Measurements from ENCODE around the gene LDB3. TPM values are rescaled to one million over a fixed set of nuclear protein-coding genes. Genes with fewer than 3 reads are reported as not detected.

Gene LDB3
- total RNA-seq, 1 donor from 2014 or later = 0.46 TPM

DNA sequence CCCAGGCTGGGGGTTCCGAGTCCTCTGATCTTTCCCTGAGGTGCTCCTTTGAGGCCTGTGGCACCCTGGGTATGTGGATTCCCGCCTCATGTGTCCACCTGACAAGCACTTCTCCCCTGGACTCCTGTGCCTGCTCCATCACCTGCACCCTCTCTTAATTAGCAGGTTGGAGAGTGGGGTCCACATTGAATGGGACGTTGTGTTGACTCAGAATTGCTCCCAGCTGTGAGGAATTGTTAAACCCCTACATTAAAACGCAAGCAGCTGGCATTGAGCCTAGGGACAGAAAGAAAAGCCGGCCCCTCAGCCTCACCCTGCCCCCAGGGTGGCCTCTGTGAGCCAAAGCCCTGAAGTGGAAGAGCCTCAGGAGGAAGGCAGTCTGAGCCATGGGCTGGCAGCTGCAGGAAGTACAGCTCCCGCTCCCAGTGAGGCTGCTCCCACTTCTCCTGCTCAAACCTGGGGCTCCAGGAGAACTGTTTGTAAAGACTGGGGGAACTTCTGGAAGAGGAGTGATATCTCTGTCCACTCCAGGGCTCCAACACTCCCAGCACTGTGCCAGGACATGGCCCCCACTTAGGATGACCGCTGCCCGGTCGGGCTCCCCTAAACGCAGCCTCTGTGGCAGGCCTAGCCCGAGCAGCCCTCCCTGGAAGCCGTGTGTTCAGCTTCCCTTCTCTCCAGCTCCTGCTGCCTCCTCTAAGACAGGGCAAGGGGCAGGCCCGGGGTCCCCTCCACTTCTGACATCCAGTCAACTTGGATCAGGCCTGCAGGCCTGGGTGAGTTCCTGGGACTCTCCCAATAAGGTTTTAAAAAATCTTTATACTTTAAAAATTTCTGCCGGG is 15.7 kb upstream of the LDB3 start:
- H3K4me3 Mint-ChIP-seq (ENCODE audit: unreplicated experiment) = no peak overlapping the region
- no peak for TF ChIP-seq CTCF (IDR thresholded peaks at IDR 0.05)
- no peaks in the 10 kb centered on the region for H3K36me3 Mint-ChIP-seq (ENCODE audit: unreplicated experiment)
- no peak for DNase-seq (ENCODE audit: extremely low spot score, unreplicated experiment)
- H3K9me3 Mint-ChIP-seq (ENCODE audit: unreplicated experiment) = no peaks in the 10 kb centered on the region
- H3K4me1 Mint-ChIP-seq (ENCODE audit: unreplicated experiment) = peaks cover 36% of the 10 kb centered on the region
- no peak overlapping the region for H3K27ac Mint-ChIP-seq (ENCODE audit: unreplicated experiment)
- peaks cover 4% of the 10 kb centered on the region for H3K27me3 Mint-ChIP-seq (ENCODE audit: unreplicated experiment)

DNA sequence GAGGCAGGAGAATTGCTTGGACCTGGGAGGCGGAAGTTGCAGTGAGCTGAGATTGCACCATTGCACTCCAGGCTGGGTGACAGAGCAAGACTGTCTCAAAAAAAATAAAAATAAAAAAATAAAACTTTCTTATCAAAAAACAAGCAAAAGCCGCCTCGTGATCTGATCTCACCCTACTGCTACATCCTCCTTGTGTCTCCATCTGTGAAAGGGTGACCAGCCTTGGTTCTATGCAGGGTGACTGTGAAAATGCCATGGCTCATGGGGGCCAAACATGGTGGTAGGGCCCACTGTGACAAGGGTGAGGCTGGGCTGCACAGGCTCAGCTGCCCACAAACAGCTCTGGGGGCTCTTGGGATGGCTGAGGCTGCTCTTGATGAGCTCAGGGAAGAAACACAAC is 14.9 kb upstream of the LDB3 start:
- no peak overlapping the region for H3K4me3 Mint-ChIP-seq (ENCODE audit: unreplicated experiment)
- no peaks in the 10 kb centered on the region for H3K36me3 Mint-ChIP-seq (ENCODE audit: unreplicated experiment)
- H3K9me3 Mint-ChIP-seq (ENCODE audit: unreplicated experiment) = no peaks in the 10 kb centered on the region
- no peak overlapping the region for H3K27ac Mint-ChIP-seq (ENCODE audit: unreplicated experiment)
- no peak for TF ChIP-seq CTCF (IDR thresholded peaks at IDR 0.05)
- DNase-seq (ENCODE audit: extremely low spot score, unreplicated experiment) = no peak
- H3K4me1 Mint-ChIP-seq (ENCODE audit: unreplicated experiment) = peaks cover 28% of the 10 kb centered on the region
- H3K27me3 Mint-ChIP-seq (ENCODE audit: unreplicated experiment) = peaks cover 4% of the 10 kb centered on the region

DNA sequence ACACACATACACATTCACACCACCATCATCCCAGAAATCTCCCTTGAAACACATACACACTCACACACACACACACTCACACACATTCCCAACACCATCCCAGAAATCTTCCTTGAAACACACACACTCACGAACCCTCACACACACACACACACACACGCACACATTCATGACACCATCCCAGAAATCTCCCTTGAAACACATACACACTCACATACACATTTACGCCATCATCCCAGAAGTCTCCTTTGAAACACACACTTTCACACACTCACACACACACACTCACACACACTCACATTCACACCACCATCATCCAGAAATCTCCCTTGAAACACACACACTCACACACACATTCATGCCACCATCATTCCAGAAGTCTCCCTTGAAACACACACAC is 14.3 kb upstream of the LDB3 start:
- H3K36me3 Mint-ChIP-seq (ENCODE audit: unreplicated experiment) = no peaks in the 10 kb centered on the region
- peaks cover 22% of the 10 kb centered on the region for H3K4me1 Mint-ChIP-seq (ENCODE audit: unreplicated experiment)
- no peak for TF ChIP-seq CTCF (IDR thresholded peaks at IDR 0.05)
- peaks cover 4% of the 10 kb centered on the region for H3K27me3 Mint-ChIP-seq (ENCODE audit: unreplicated experiment)
- no peaks in the 10 kb centered on the region for H3K9me3 Mint-ChIP-seq (ENCODE audit: unreplicated experiment)
- no peak overlapping the region for H3K4me3 Mint-ChIP-seq (ENCODE audit: unreplicated experiment)
- no peak overlapping the region for H3K27ac Mint-ChIP-seq (ENCODE audit: unreplicated experiment)
- DNase-seq (ENCODE audit: extremely low spot score, unreplicated experiment) = no peak

- Mint-ChIP-seq H3K36me3 (ENCODE audit: unreplicated experiment) (no peaks in the 10 kb centered on the region), H3K4me1 (ENCODE audit: unreplicated experiment) (peaks cover 16% of the 10 kb centered on the region), H3K27ac (ENCODE audit: unreplicated experiment) (no peak within 1 kb of the TSS), H3K9me3 (ENCODE audit: unreplicated experiment) (no peaks in the 10 kb centered on the region), H3K4me3 (ENCODE audit: unreplicated experiment) (no peak within 1 kb of the TSS), H3K27me3 (ENCODE audit: unreplicated experiment) (peaks cover 4% of the 10 kb centered on the region)
- no peak for TF ChIP-seq CTCF (IDR thresholded peaks at IDR 0.05)
- no peak for DNase-seq (ENCODE audit: extremely low spot score, unreplicated experiment)
Measured at GRCh38 chr10:86654411-86655172, 13.7 kb upstream of the LDB3 start, which contains the start of gene OPN4. OPN4 (plus strand) TSS chr10:86654547; CDS start chr10:86654784, 237 bp downstream.

- TF ChIP-seq CTCF (IDR thresholded peaks at IDR 0.05) = no peak
- Mint-ChIP-seq H3K27ac (ENCODE audit: unreplicated experiment) (no peak overlapping the region), H3K9me3 (ENCODE audit: unreplicated experiment) (no peaks in the 10 kb centered on the region)
Measured at GRCh38 chr10:86655173-86655540, 13.2 kb upstream of the LDB3 start.

More at GRCh38 chr10:86655173-86655540, 13.2 kb upstream of the LDB3 start:
- Mint-ChIP-seq H3K4me1 (ENCODE audit: unreplicated experiment) (peaks cover 14% of the 10 kb centered on the region), H3K27me3 (ENCODE audit: unreplicated experiment) (peaks cover 4% of the 10 kb centered on the region), H3K36me3 (ENCODE audit: unreplicated experiment) (no peaks in the 10 kb centered on the region), H3K4me3 (ENCODE audit: unreplicated experiment) (no peak overlapping the region)
- DNase-seq (ENCODE audit: extremely low spot score, unreplicated experiment) = no peak

Measured in osteocyte (in vitro differentiated cells).